OCI-LY7 (cell line): ENCODE results near the gene MEP1A.

Experiments used
- EZH2phosphoT487 ChIP-seq: fragments of 200-600 bp; sonication (generic); IDR thresholded peaks from 2 replicates; pipeline ENCODE4 v1.6.1; 2018; ENCODE audit warnings: low read depth, borderline replicate concordance, mild to moderate bottlenecking, mixed run types, antibody characterized with exemption, low read length, moderate library complexity, mixed read lengths
- TF ChIP-seq, protein P1 (sequence below): fragments of 200-600 bp; sonication (generic); conservative IDR thresholded peaks from 2 replicates; pipeline ENCODE4 v1.5.1; 2014; ENCODE audit warnings: mild to moderate bottlenecking, antibody characterized with exemption, low read length, moderate library complexity, mixed read lengths

DNA sequence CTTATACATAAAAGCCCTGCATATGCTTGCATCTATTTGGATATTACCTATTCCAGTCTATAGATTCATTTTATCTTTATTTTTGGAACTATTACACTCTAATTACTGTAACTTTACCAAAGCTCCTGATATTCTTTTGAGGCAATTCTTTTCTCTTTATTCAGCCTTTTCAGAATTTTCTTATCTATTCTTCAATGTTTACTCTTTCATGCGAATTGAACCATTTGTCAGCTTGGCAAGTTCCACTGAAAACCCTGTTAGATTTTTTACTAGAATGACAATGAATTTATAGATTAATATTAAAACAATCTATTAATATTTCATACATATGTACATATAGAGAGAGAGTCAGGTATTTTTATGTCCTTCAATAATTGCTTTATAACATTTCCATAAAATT lies 554 bp upstream of the MEP1A start:
- TF ChIP-seq, protein P1, sequence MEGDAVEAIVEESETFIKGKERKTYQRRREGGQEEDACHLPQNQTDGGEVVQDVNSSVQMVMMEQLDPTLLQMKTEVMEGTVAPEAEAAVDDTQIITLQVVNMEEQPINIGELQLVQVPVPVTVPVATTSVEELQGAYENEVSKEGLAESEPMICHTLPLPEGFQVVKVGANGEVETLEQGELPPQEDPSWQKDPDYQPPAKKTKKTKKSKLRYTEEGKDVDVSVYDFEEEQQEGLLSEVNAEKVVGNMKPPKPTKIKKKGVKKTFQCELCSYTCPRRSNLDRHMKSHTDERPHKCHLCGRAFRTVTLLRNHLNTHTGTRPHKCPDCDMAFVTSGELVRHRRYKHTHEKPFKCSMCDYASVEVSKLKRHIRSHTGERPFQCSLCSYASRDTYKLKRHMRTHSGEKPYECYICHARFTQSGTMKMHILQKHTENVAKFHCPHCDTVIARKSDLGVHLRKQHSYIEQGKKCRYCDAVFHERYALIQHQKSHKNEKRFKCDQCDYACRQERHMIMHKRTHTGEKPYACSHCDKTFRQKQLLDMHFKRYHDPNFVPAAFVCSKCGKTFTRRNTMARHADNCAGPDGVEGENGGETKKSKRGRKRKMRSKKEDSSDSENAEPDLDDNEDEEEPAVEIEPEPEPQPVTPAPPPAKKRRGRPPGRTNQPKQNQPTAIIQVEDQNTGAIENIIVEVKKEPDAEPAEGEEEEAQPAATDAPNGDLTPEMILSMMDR, result no peak
- no peak for TF ChIP-seq EZH2phosphoT487
